ENCODE data around the gene NOP56.

DNA sequence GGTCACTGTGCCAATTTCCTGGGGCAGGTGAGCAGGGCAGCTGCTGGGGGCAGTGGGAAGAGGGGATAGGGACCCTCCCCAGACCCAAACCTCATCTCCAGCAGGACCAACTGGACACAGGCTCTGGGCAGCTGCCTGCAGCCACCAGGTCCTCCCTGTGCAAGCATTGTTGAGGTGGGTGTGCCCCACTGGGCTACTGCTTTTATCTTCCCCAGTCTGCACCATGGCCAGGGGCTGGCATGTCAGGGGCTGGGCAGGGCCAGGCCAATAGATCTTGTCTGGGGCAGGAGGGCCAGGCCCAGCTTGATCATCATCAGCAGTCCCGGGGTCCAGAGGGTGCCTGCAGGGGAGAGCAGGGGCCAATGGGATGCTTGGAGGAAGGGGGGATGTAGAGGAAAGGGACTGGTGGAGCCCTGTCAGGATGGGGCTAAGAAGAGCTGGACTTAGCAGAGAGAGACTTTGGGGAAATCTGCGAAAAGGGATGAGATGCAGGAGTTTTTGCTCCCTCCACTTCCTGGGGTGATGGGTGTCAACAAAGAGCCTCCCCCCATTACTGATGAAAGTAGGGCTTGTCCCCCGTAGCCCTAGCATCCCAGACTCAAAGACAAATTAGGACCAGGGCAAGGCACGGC, 45.9 kb downstream of the NOP56 start:
- TF ChIP-seq, protein P1, sequence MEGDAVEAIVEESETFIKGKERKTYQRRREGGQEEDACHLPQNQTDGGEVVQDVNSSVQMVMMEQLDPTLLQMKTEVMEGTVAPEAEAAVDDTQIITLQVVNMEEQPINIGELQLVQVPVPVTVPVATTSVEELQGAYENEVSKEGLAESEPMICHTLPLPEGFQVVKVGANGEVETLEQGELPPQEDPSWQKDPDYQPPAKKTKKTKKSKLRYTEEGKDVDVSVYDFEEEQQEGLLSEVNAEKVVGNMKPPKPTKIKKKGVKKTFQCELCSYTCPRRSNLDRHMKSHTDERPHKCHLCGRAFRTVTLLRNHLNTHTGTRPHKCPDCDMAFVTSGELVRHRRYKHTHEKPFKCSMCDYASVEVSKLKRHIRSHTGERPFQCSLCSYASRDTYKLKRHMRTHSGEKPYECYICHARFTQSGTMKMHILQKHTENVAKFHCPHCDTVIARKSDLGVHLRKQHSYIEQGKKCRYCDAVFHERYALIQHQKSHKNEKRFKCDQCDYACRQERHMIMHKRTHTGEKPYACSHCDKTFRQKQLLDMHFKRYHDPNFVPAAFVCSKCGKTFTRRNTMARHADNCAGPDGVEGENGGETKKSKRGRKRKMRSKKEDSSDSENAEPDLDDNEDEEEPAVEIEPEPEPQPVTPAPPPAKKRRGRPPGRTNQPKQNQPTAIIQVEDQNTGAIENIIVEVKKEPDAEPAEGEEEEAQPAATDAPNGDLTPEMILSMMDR (IDR thresholded peaks at IDR 0.05), result no peak
- TF ChIP-seq POLR2A (IDR thresholded peaks at IDR 0.05), result no peak
- TF ChIP-seq EP300 (IDR thresholded peaks at IDR 0.05), result no peak
